Activated CD4-positive, alpha-beta T cell treated with anti-CD3 and anti-CD28 coated beads, Interleukin-2, amount 50 U/mL, for 48 hours (primary cell): ENCODE measurements around the gene KCNAB1.
A peak's percentile ranks its signal among the peaks of the same experiment; 100 is the strongest.

Source experiments
- DNase-seq, 2 experiments: peaks; one replicate each; pipeline ENCODE4 v3.0.0-alpha.2; 2020

KCNAB1 gene

GRCh38 chr3:156140001-156140595 lies 19.7 kb downstream of the KCNAB1 start:
- DNase-seq, result no peak

GRCh38 chr3:156142702-156143101 lies 22.3 kb downstream of the KCNAB1 start:
- DNase-seq, result no peak

GRCh38 chr3:156143136-156143535 lies 22.8 kb downstream of the KCNAB1 start:
- DNase-seq, result no peak

GRCh38 chr3:156144060-156144459 lies 23.7 kb downstream of the KCNAB1 start:
- DNase-seq, result no peak

GRCh38 chr3:156145866-156146265 lies 25.5 kb downstream of the KCNAB1 start:
- no peak for DNase-seq

- no peak for DNase-seq
Measured at GRCh38 chr3:156148345-156148945, 28.1 kb downstream of the KCNAB1 start.

GRCh38 chr3:156148946-156149381 lies 28.6 kb downstream of the KCNAB1 start:
- DNase-seq, result no peak

GRCh38 chr3:156149876-156150275 lies 29.5 kb downstream of the KCNAB1 start:
- DNase-seq, result no peak

GRCh38 chr3:156150434-156151066 lies 30.2 kb downstream of the KCNAB1 start:
- DNase-seq, result peak; percentile 21 to 39

GRCh38 chr3:156151824-156152428 lies 31.5 kb downstream of the KCNAB1 start:
- peak; percentile 59 to 67 for DNase-seq

- no peak for DNase-seq
Measured at GRCh38 chr3:156158656-156159295, 38.4 kb downstream of the KCNAB1 start.

GRCh38 chr3:156160647-156161046 lies 40.3 kb downstream of the KCNAB1 start:
- DNase-seq, result no peak

GRCh38 chr3:156161172-156161571 lies 40.8 kb downstream of the KCNAB1 start:
- DNase-seq, result no peak

GRCh38 chr3:156163848-156164247 lies 43.5 kb downstream of the KCNAB1 start:
- no peak for DNase-seq

GRCh38 chr3:156166808-156167207 lies 46.4 kb downstream of the KCNAB1 start:
- DNase-seq, result no peak

GRCh38 chr3:156170571-156170970 lies 50.2 kb downstream of the KCNAB1 start:
- no peak for DNase-seq

- DNase-seq, result no peak
Measured at GRCh38 chr3:156171281-156172267, 51.2 kb downstream of the KCNAB1 start.

- DNase-seq, result no peak
Measured at GRCh38 chr3:156172536-156172935, 52.2 kb downstream of the KCNAB1 start.

GRCh38 chr3:156174229-156174847 lies 54.0 kb downstream of the KCNAB1 start:
- DNase-seq, result no peak

GRCh38 chr3:156175570-156175969 lies 55.2 kb downstream of the KCNAB1 start:
- DNase-seq, result no peak

GRCh38 chr3:156176048-156176447 lies 55.7 kb downstream of the KCNAB1 start:
- no peak for DNase-seq
